CD14-positive monocyte (primary cell): ENCODE data around the gene HSPD1. TPM values are rescaled to one million over a fixed set of nuclear protein-coding genes. Genes with fewer than 3 reads are reported as not detected.

Source experiments
- DNase-seq, 3 donors: peaks; one replicate each; pipeline ENCODE4 v3.0.0-alpha.2; 2011 to 2022
- H2AFZ ChIP-seq: 2 replicates; pipeline ENCODE4 v1.6.0; 2012; ENCODE audit warnings: mild to moderate bottlenecking, low read depth, low read length, inconsistent platforms; ENCODE audit not compliant: insufficient read depth, poor library complexity, severe bottlenecking
- H3K27ac ChIP-seq, 2 donors: 1 replicate in 1 of 2; 2 replicates in 1 of 2; pipeline ENCODE4 v1.5.1; 2012 to 2013; ENCODE audit warnings: low read length in 2 of 2, control low read depth in 1 of 2, inconsistent platforms in 1 of 2, low read depth in 1 of 2, mild to moderate bottlenecking in 1 of 2
- H3K27me3 ChIP-seq, 2 donors: one replicate each; pipeline versions ENCODE4 v1.6.0 to v1.6.1; 2011 to 2013; ENCODE audit warnings: low read length in 2 of 2; ENCODE audit not compliant: control insufficient read depth in 2 of 2, insufficient read depth in 2 of 2
- H3K36me3 ChIP-seq, 2 donors: replicated peaks in 1 of 2; 1 replicate in 1 of 2; 2 replicates in 1 of 2; pipeline versions ENCODE4 v1.5.1 to v1.6.1; 2012 to 2013; ENCODE audit warnings: low read length in 2 of 2, control low read depth in 1 of 2, inconsistent platforms in 1 of 2, mild to moderate bottlenecking in 1 of 2; ENCODE audit not compliant: insufficient read depth in 2 of 2, control insufficient read depth in 1 of 2
- H3K4me1 ChIP-seq, 2 donors: 1 replicate in 1 of 2; 2 replicates in 1 of 2; pipeline versions ENCODE4 v1.5.1 to v1.6.1; 2012 to 2013; ENCODE audit warnings: low read length in 2 of 2, control low read depth in 1 of 2, inconsistent platforms in 1 of 2, mild to moderate bottlenecking in 1 of 2, moderate library complexity in 1 of 2; ENCODE audit not compliant: insufficient read depth in 2 of 2, control insufficient read depth in 1 of 2
- H3K4me2 ChIP-seq: replicated peaks from 2 replicates; pipeline ENCODE3; 2012; ENCODE audit warnings: low read length, moderate library complexity, mild to moderate bottlenecking; ENCODE audit not compliant: poor library complexity, severe bottlenecking; ENCODE audit errors: extremely low read depth
- H3K4me3 ChIP-seq, 3 experiments: fragments of 200-600 bp in 1 of 3; sonication (generic) in 1 of 3; replicated peaks in 1 of 3; 1 replicate in 2 of 3; 2 replicates in 1 of 3; pipeline ENCODE4 v1.5.1; 2011 to 2013; ENCODE audit warnings: low read length in 3 of 3, mild to moderate bottlenecking in 3 of 3, control low read depth in 2 of 3, low read depth in 2 of 3, inconsistent platforms in 1 of 3, moderate library complexity in 1 of 3
- H3K79me2 ChIP-seq: 2 replicates; pipeline ENCODE4 v1.6.0; 2012; ENCODE audit warnings: mild to moderate bottlenecking, control low read depth, inconsistent platforms, low read length, moderate library complexity; ENCODE audit not compliant: insufficient read depth
- H3K9ac ChIP-seq: 2 replicates; pipeline ENCODE4 v1.6.0; 2017; ENCODE audit warnings: low read length, mild to moderate bottlenecking; ENCODE audit not compliant: insufficient read depth, poor library complexity, severe bottlenecking
- H3K9me3 ChIP-seq, 2 donors: replicated peaks in 1 of 2; 1 replicate in 1 of 2; 2 replicates in 1 of 2; pipeline versions ENCODE4 v1.5.1 to v1.6.1; 2012 to 2013; ENCODE audit warnings: low read length in 2 of 2, control low read depth in 1 of 2; ENCODE audit not compliant: control insufficient read depth in 1 of 2, insufficient read depth in 1 of 2
- H4K20me1 ChIP-seq: 2 replicates; pipeline ENCODE4 v1.6.0; 2012; ENCODE audit warnings: mild to moderate bottlenecking, low read length, control low read depth, moderate library complexity; ENCODE audit not compliant: insufficient read depth
- H3K27ac Mint-ChIP-seq, 7 donors: one replicate each; pipeline ENCODE4 v1.8.0; 2020; ENCODE audit warnings: mild to moderate bottlenecking in 7 of 7, mixed read lengths in 7 of 7, moderate library complexity in 6 of 7, inconsistent platforms in 2 of 7
- H3K27me3 Mint-ChIP-seq, 3 donors: one replicate each; pipeline ENCODE4 v1.8.0; 2021 to 2022; ENCODE audit warnings: low read depth in 3 of 3, mild to moderate bottlenecking in 3 of 3, mixed read lengths in 3 of 3, moderate library complexity in 3 of 3, inconsistent platforms in 1 of 3
- H3K36me3 Mint-ChIP-seq, 2 donors: one replicate each; pipeline ENCODE4 v1.8.0; 2020; ENCODE audit warnings: mixed read lengths in 2 of 2, inconsistent platforms in 1 of 2, mild to moderate bottlenecking in 1 of 2
- H3K4me1 Mint-ChIP-seq: one replicate; pipeline ENCODE4 v1.8.0; 2020; ENCODE audit warnings: mild to moderate bottlenecking, mixed read lengths
- H3K4me3 Mint-ChIP-seq, 2 donors: one replicate each; pipeline ENCODE4 v1.8.0; 2020; ENCODE audit warnings: mild to moderate bottlenecking in 2 of 2, mixed read lengths in 2 of 2, moderate library complexity in 1 of 2
- H3K9me3 Mint-ChIP-seq, 7 donors: one replicate each; pipeline ENCODE4 v1.8.0; 2020 to 2022; ENCODE audit warnings: mixed read lengths in 7 of 7, mild to moderate bottlenecking in 6 of 7, moderate library complexity in 6 of 7, inconsistent platforms in 2 of 7
- CTCF ChIP-seq: fragments of 200-600 bp; IDR thresholded peaks from one replicate; pipeline ENCODE4 v1.8.0; 2022; ENCODE audit warnings: antibody characterized with exemption, mild to moderate bottlenecking
- WGBS: methylation state at CpG from one replicate; pipeline ENCODE4 v1.1.5; 2013; ENCODE audit warnings: missing lambda C conversion rate; ENCODE audit not compliant: insufficient coverage; 5-methylcytosine and 5-hydroxymethylcytosine counted together
- intact Hi-C, 2 donors: fragments of 100-400 bp; cut with micrococcal nuclease; formaldehyde crosslinking; loops; one replicate each; pipeline versions ENCODE4 v1.15.0 to v1.15.1; 2023
- polyA plus RNA-seq, 3 donors: library from polyadenylated mRNA; depleted of rRNA in 1 of 3; unstranded in 2 of 3; stranded (reverse) in 1 of 3; fragments of 300-500 nt in 2 of 3; fragments of >200 nt in 1 of 3; fragmentation: Illumina TruSeq in 2 of 3; gene quantifications; 1 replicate in 2 of 3; 2 replicates in 1 of 3; pipeline ENCODE4 v1.2.3, GENCODE V29; 2012 to 2021

HSPD1 gene
- polyA plus RNA-seq, 3 donors, result 42.7 to 62.1 (median 44.5) TPM

- Histone ChIP-seq H3K9me3 (no peaks in the 10 kb centered on the region), H3K4me2 (peak overlapping the region; percentile 91), H3K9ac (peak overlapping the region; percentile 92), H3K36me3 (peaks cover 0 to 2% of the 10 kb centered on the region in 2 donors), H3K4me1 (peaks cover 15 to 27% of the 10 kb centered on the region in 2 donors), H2AFZ (peak overlapping the region; percentile 94), H3K4me3 (peak overlapping the region; percentile 78 to 88 (median 87)), H3K27ac (peak overlapping the region in 1 of 2 donors; percentile 95), H3K27me3 (no peaks in the 10 kb centered on the region), H3K79me2 (peaks cover 40% of the 10 kb centered on the region), H4K20me1 (peaks cover 25% of the 10 kb centered on the region)
- H3K4me1 Mint-ChIP-seq, result peaks cover 22% of the 10 kb centered on the region
- 72% methylated on average over 2 of the region's 3 CpGs for WGBS
- H3K4me3 Mint-ChIP-seq, result peak overlapping the region; percentile 88 to 96
- H3K36me3 Mint-ChIP-seq, result peaks cover 2 to 10% of the 10 kb centered on the region in 2 donors
- no peak for TF ChIP-seq CTCF
- peaks cover 0 to 1% (median 0%) of the 10 kb centered on the region in 7 donors for H3K9me3 Mint-ChIP-seq
- H3K27me3 Mint-ChIP-seq, result no peaks in the 10 kb centered on the region
- peak in 2 of 3 donors; percentile 21 to 32 for DNase-seq
- H3K27ac Mint-ChIP-seq, result peak overlapping the region; percentile 92 to 98 (median 96)
- intact Hi-C loops, result loop anchor here in 1 of 2 donors (2.0 to 10.0 kb wide), 3 partner anchors 14 to 190 kb away; partner anchors contain the start of genes HSPE1 and MARS2
Measured at GRCh38 chr2:197514754-197515153, 15.1 kb upstream of the HSPD1 start.

- no peak overlapping the region for H3K27ac ChIP-seq
- no peak for TF ChIP-seq CTCF
- no peak overlapping the region for H3K4me2 ChIP-seq
- H3K79me2 ChIP-seq, result peaks cover 31% of the 10 kb centered on the region
- no peaks in the 10 kb centered on the region for H3K9me3 ChIP-seq
- intact Hi-C loops, result loop anchor here in 1 of 2 donors (2.0 to 10.0 kb wide), 2 partner anchors 13 to 191 kb away; partner anchors contain the start of genes HSPE1 and MARS2
- no peak overlapping the region for H3K4me3 ChIP-seq
- peaks cover 15 to 27% of the 10 kb centered on the region in 2 donors for H3K4me1 ChIP-seq
- no peak overlapping the region for H2AFZ ChIP-seq
- peaks cover 22% of the 10 kb centered on the region for H3K4me1 Mint-ChIP-seq
- H4K20me1 ChIP-seq, result peaks cover 17% of the 10 kb centered on the region
- WGBS, result 100% methylated on average over 3 of the region's 5 CpGs
- H3K27me3 ChIP-seq, result no peaks in the 10 kb centered on the region
- no peak overlapping the region for H3K4me3 Mint-ChIP-seq
- no peak for DNase-seq
- no peaks in the 10 kb centered on the region for H3K27me3 Mint-ChIP-seq
- H3K36me3 ChIP-seq, result no peaks in the 10 kb centered on the region
- peaks cover 2 to 6% of the 10 kb centered on the region in 2 donors for H3K36me3 Mint-ChIP-seq
- H3K9ac ChIP-seq, result no peak overlapping the region
- H3K27ac Mint-ChIP-seq, result no peak overlapping the region
- H3K9me3 Mint-ChIP-seq, result peaks cover 0 to 1% (median 0%) of the 10 kb centered on the region in 7 donors
Measured at GRCh38 chr2:197513915-197514314, 14.3 kb upstream of the HSPD1 start.
